ENCODE data around the gene LAPTM4A.

- no peak for TF ChIP-seq CTCF (IDR thresholded peaks at IDR 0.05; ENCODE audit: insufficient read depth, low read length)
- TF ChIP-seq POLR2AphosphoS5 (IDR thresholded peaks at IDR 0.05; ENCODE audit: low read depth) = no peak
Observed at GRCh38 chr2:20027705-20028434, 23.6 kb downstream of the LAPTM4A start.
